GM12878 (cell line): ENCODE results near the gene CSE1L. TPM values are rescaled to one million over a fixed set of nuclear protein-coding genes. Genes with fewer than 3 reads are reported as not detected.

Experiments
- ATAC-seq: fragments of 200-7000 bp; cut with Tn5 transposase; 3 replicates; pipeline ENCODE4 v1.9.1; 2020; ENCODE audit warnings: mild to moderate bottlenecking, moderate library complexity
- BruUV-seq: library from RNA; stranded (reverse); fragments of 400-500 nt; replicated peaks from 2 replicates; lab custom pipeline; 2021; lab: Mats Ljungman, UMichigan
- CTCF ChIA-PET: fragments of 300-600 bp; sonication (Branson Sonifier 250); formaldehyde crosslinking; extraction: SDS; loops from one replicate; lab custom pipeline; 2021; ENCODE audit warnings: inconsistent platforms; lab: Yijun Ruan, JAX
- POLR2A ChIA-PET: fragments of 350-600 bp; formaldehyde crosslinking; extraction: SDS; loops from one replicate; lab custom pipeline; 2021; ENCODE audit warnings: inconsistent platforms; lab: Charles Lee
- RAD21 ChIA-PET: fragments of 300-600 bp; sonication (Branson Sonifier 250); formaldehyde crosslinking; loops from one replicate; lab custom pipeline; 2023; ENCODE audit warnings: antibody characterized with exemption; ENCODE audit not compliant: unreplicated experiment; lab: Charles Lee
- SMC1A ChIA-PET: fragments of 300-600 bp; sonication (Branson Sonifier 250); formaldehyde crosslinking; loops from one replicate; lab custom pipeline; 2023; ENCODE audit not compliant: unreplicated experiment, uncharacterized antibody; lab: Charles Lee
- DNase-seq: peaks from one replicate; pipeline ENCODE4 v3.0.0-alpha.2; 2011; ENCODE audit warnings: low read depth, low spot score
- FAIRE-seq: peaks from 3 replicates; lab custom pipeline; 2011; peaks lifted over from hg19 to GRCh38; lab: Jason Lieb, UNC
- H2AFZ ChIP-seq: 2 replicates; pipeline ENCODE4 v1.6.0; 2011; ENCODE audit warnings: low read depth, low read length, control low read depth; ENCODE audit not compliant: control insufficient read depth
- H3K27ac ChIP-seq: 2 replicates; pipeline ENCODE4 v1.5.1; 2011; ENCODE audit warnings: control low read depth; ENCODE audit not compliant: control insufficient read depth, insufficient read depth
- H3K27me3 ChIP-seq, 2 experiments: replicated peaks in 1 of 2; 2 replicates each; pipeline versions ENCODE4 v1.6.0 to v1.6.1; 2011; ENCODE audit warnings: low read length in 1 of 2; ENCODE audit not compliant: control insufficient read depth in 2 of 2, insufficient read depth in 2 of 2
- H3K36me3 ChIP-seq, 2 experiments: 2 replicates each; pipeline ENCODE4 v1.5.1; 2011; ENCODE audit warnings: low read length in 1 of 2; ENCODE audit not compliant: control insufficient read depth in 2 of 2, insufficient read depth in 2 of 2
- H3K4me1 ChIP-seq: 2 replicates; pipeline ENCODE4 v1.6.1; 2011; ENCODE audit warnings: mild to moderate bottlenecking, low read length, moderate library complexity, mixed read lengths; ENCODE audit not compliant: control insufficient read depth, insufficient read depth
- H3K4me2 ChIP-seq: 2 replicates; pipeline ENCODE4 v1.6.0; 2011; ENCODE audit warnings: control low read depth; ENCODE audit not compliant: control insufficient read depth, insufficient read depth
- H3K4me3 ChIP-seq: fragments of 200-600 bp; sonication (generic); 2 replicates; pipeline ENCODE4 v1.5.1; 2016
- H3K79me2 ChIP-seq: 2 replicates; pipeline ENCODE4 v1.6.0; 2011; ENCODE audit warnings: low read length; ENCODE audit not compliant: control insufficient read depth, insufficient read depth
- H3K9ac ChIP-seq: 2 replicates; pipeline ENCODE4 v1.8.0; 2011; ENCODE audit warnings: low read length, control low read depth, mixed read lengths; ENCODE audit not compliant: control insufficient read depth, insufficient read depth
- H3K9me3 ChIP-seq: replicated peaks from 3 replicates; pipeline ENCODE4 v1.5.1; 2011; ENCODE audit warnings: mild to moderate bottlenecking, low read length; ENCODE audit not compliant: control insufficient read depth, insufficient read depth
- H4K20me1 ChIP-seq: 2 replicates; pipeline ENCODE4 v1.6.0; 2011; ENCODE audit not compliant: control insufficient read depth, insufficient read depth
- BHLHE40 ChIP-seq, 2 experiments: fragments of 450-650 bp in 1 of 2; IDR thresholded peaks; 2 replicates each; pipeline ENCODE4 v1.6.1; 2011 to 2017; ENCODE audit warnings: low read depth in 2 of 2, borderline replicate concordance in 1 of 2, improper control_type of control experiment in 1 of 2, low read length in 1 of 2, mild to moderate bottlenecking in 1 of 2
- CHD1 ChIP-seq: IDR thresholded peaks from 2 replicates; pipeline ENCODE4 v1.6.1; 2012; ENCODE audit warnings: low read depth, low read length, improper control_type of control experiment
- E4F1 ChIP-seq: fragments of 450-650 bp; IDR thresholded peaks from 2 replicates; pipeline ENCODE4 v1.6.1; 2018; ENCODE audit warnings: borderline replicate concordance, mild to moderate bottlenecking; ENCODE audit not compliant: partially characterized antibody
- NR2F1 ChIP-seq: fragments of 450-650 bp; conservative IDR thresholded peaks from 2 replicates; pipeline ENCODE4 v1.6.1; 2017; ENCODE audit warnings: mild to moderate bottlenecking
- PAX8 ChIP-seq: fragments of 450-650 bp; IDR thresholded peaks from 2 replicates; pipeline ENCODE4 v1.6.1; 2017; ENCODE audit warnings: mild to moderate bottlenecking, moderate library complexity
- PML ChIP-seq: IDR thresholded peaks from 2 replicates; pipeline ENCODE4 v1.6.1; 2012; ENCODE audit warnings: low read length, inconsistent platforms
- POLR2A ChIP-seq: IDR thresholded peaks from 2 replicates; pipeline ENCODE4 v1.6.1; 2011; ENCODE audit warnings: low read depth, mild to moderate bottlenecking, low read length
- SKIL ChIP-seq: fragments of 450-650 bp; IDR thresholded peaks from 2 replicates; pipeline ENCODE4 v1.6.1; 2017; ENCODE audit warnings: mild to moderate bottlenecking, low read depth, inconsistent platforms; ENCODE audit not compliant: poor library complexity, severe bottlenecking
- STAT1 ChIP-seq: fragments of 450-650 bp; conservative IDR thresholded peaks from 2 replicates; pipeline ENCODE4 v1.6.1; 2014; ENCODE audit warnings: antibody characterized with exemption, mild to moderate bottlenecking
- STAT3 ChIP-seq: IDR thresholded peaks from 2 replicates; pipeline ENCODE4 v1.6.1; 2011; ENCODE audit warnings: low read depth, low read length, improper control_type of control experiment
- TCF12 ChIP-seq: IDR thresholded peaks from 2 replicates; pipeline ENCODE4 v1.6.1; 2011; ENCODE audit warnings: low read depth, mild to moderate bottlenecking, low read length
- ZBED1 ChIP-seq: IDR thresholded peaks from 2 replicates; pipeline ENCODE4 v1.6.1; 2016; ENCODE audit warnings: borderline replicate concordance
- ZBTB11 ChIP-seq: fragments of 450-650 bp; formaldehyde crosslinking; IDR thresholded peaks from 2 replicates; pipeline ENCODE4 v1.5.0; 2022; ENCODE audit warnings: mild to moderate bottlenecking, missing genetic modification characterization
- ZBTB4 ChIP-seq: fragments of 450-650 bp; formaldehyde crosslinking; IDR thresholded peaks from 2 replicates; pipeline ENCODE4 v1.4.0; 2022; ENCODE audit warnings: mild to moderate bottlenecking, moderate library complexity
- WGBS: methylation state at CpG from one replicate; pipeline ENCODE4 v1.1.6; 2016; ENCODE audit warnings: low lambda C conversion rate; ENCODE audit not compliant: insufficient replicate concordance, insufficient coverage; ENCODE audit errors: missing lambda C conversion rate; 5-methylcytosine and 5-hydroxymethylcytosine counted together
- in situ Hi-C: fragments of 300-500 bp; cut with MboI; formaldehyde crosslinking; loops from 9 replicates; pipeline ENCODE4 v1.14.3; 2018; ENCODE audit warnings: mixed read lengths
- intact Hi-C: fragments of 100-400 bp; cut with micrococcal nuclease; formaldehyde crosslinking; loops from one replicate; pipeline ENCODE4 v1.14.2; 2022; ENCODE audit not compliant: unreplicated experiment
- polyA plus RNA-seq, 11 experiments: library from polyadenylated mRNA; depleted of rRNA in 4 of 11; unstranded in 6 of 11; stranded (reverse) in 5 of 11; fragments of >200 nt; fragmentation: Nextera tagmentation in 4 of 11; fragmentation: Illumina TruSeq in 1 of 11; extraction: Ambion mirVana in 4 of 11; extraction: Trizol in 1 of 11; gene quantifications; 1 replicate in 1 of 11; 2 replicates in 10 of 11; pipeline versions ENCODE4 v1.2.1 to v1.2.3, GENCODE V29; 2011 to 2016; ENCODE audit warnings: inconsistent platforms in 2 of 11, missing spikeins in 2 of 11, low read depth in 1 of 11
- total RNA-seq, 4 experiments: library from RNA; depleted of rRNA in 3 of 4; stranded (reverse); fragments of >200 nt in 3 of 4; fragmentation: Illumina TruSeq in 1 of 4; extraction: Trizol in 1 of 4; gene quantifications; 2 replicates each; pipeline versions ENCODE4 v1.2.1 to v1.2.3, GENCODE V29; 2013 to 2021

The CSE1L gene
- total and polyA plus RNA-seq, 10 of the 15 experiments (the other 5 are each of a cell fraction or from before 2014, with no cell fraction given) = 72.4 to 213 (median 117) TPM

- no peak for FAIRE-seq
- H3K9me3 ChIP-seq = no peaks in the 10 kb centered on the region; the same call in 2 of the 3 replicates
- peaks cover 6 to 20% of the 10 kb centered on the region in 2 experiments for H3K36me3 ChIP-seq
- H3K4me2 ChIP-seq = no peak overlapping the region
- BruUV-seq = no TSS peak
- no peak for DNase-seq
- 100% methylated on average over 6 of the region's 6 CpGs for WGBS
- ChIA-PET POLR2A (no interaction called here), SMC1A (interaction anchor here (0.8 kb wide), 1 partner anchor 14 kb away, joined by 3 read pairs; no protein-coding TSS in a partner anchor), RAD21 (no interaction called here), CTCF (interaction anchor here (1.5 kb wide), 1 partner anchor 111 kb away, joined by 4 read pairs; no protein-coding TSS in a partner anchor)
- no peak overlapping the region for H3K9ac ChIP-seq
- in situ Hi-C loops = no loop called here
- H4K20me1 ChIP-seq = 0 out of 2 replicates have a peak, but pooled peaks cover under 1% of the 10 kb centered on the region
- no peaks in the 10 kb centered on the region for H3K27me3 ChIP-seq
- no peak overlapping the region for H3K4me3 ChIP-seq
- no peak overlapping the region for H3K27ac ChIP-seq
- H2AFZ ChIP-seq = no peak overlapping the region
- no peaks in the 10 kb centered on the region for H3K79me2 ChIP-seq
- intact Hi-C loops = no loop called here
- no peak for ATAC-seq
- H3K4me1 ChIP-seq = no peaks in the 10 kb centered on the region
- TF ChIP-seq PML (no peak), E4F1 (no peak), POLR2A (no peak), NR2F1 (no peak), ZBED1 (no peak), BHLHE40 (IDR thresholded peaks at IDR 0.05; ENCODE audit: borderline replicate concordance in 1 of 2, low read depth in 2 of 2, low read length in 1 of 2) (no peak), PAX8 (no peak), STAT3 (no peak), ZBTB4 (CRISPR knock-in tag) (no peak), CHD1 (no peak), ZBTB11 (CRISPR knock-in tag) (no peak), STAT1 (no peak), SKIL (no peak), TCF12 (no peak)
Observed at GRCh38 chr20:49106328-49106727, 60.2 kb downstream of the CSE1L start.
